A673 (cell line): ENCODE results near the gene MKRN2. TPM values are rescaled to one million over a fixed set of nuclear protein-coding genes. Genes with fewer than 3 reads are reported as not detected.

ENCODE experiments used
- BruUV-seq: library from RNA; stranded (reverse); fragments of 400-500 nt; replicated peaks from 2 replicates; lab custom pipeline; 2021; lab: Mats Ljungman, UMichigan
- CTCF ChIA-PET: fragments of 300-600 bp; sonication (Branson Sonifier 250); formaldehyde crosslinking; loops from one replicate; lab custom pipeline; 2022; ENCODE audit warnings: antibody characterized with exemption; lab: Charles Lee
- POLR2A ChIA-PET: fragments of 300-600 bp; sonication (Branson Sonifier 250); formaldehyde crosslinking; loops from one replicate; lab custom pipeline; 2022; ENCODE audit warnings: antibody characterized with exemption; ENCODE audit not compliant: low non-redundant PET; lab: Charles Lee
- DNase-seq: peaks from one replicate; pipeline ENCODE4 v3.0.0-alpha.2; 2015; ENCODE audit warnings: low spot score
- H3K27ac ChIP-seq: fragments of 200-600 bp; sonication (generic); 2 replicates; pipeline ENCODE4 v1.5.1; 2016; ENCODE audit warnings: mixed run types, low read depth, mild to moderate bottlenecking, mixed read lengths, antibody characterized with exemption, low read length; ENCODE audit not compliant: poor library complexity, severe bottlenecking
- H3K27me3 ChIP-seq: fragments of 200-600 bp; sonication (generic); replicated peaks from 2 replicates; pipeline ENCODE4 v1.6.1; 2017; ENCODE audit warnings: mixed run types, low read depth, mild to moderate bottlenecking, mixed read lengths, antibody characterized with exemption, low read length; ENCODE audit not compliant: insufficient read depth, poor library complexity
- H3K36me3 ChIP-seq: fragments of 200-600 bp; sonication (generic); 2 replicates; pipeline ENCODE4 v1.6.1; 2016; ENCODE audit warnings: mixed run types, mild to moderate bottlenecking, mixed read lengths, antibody characterized with exemption, low read length; ENCODE audit not compliant: insufficient read depth, poor library complexity, severe bottlenecking
- H3K4me1 ChIP-seq: fragments of 200-600 bp; sonication (generic); 2 replicates; pipeline ENCODE4 v1.6.1; 2017; ENCODE audit warnings: mixed run types, mild to moderate bottlenecking, mixed read lengths, antibody characterized with exemption, low read length; ENCODE audit not compliant: insufficient read depth, poor library complexity, severe bottlenecking
- H3K4me3 ChIP-seq: fragments of 200-600 bp; sonication (generic); 2 replicates; pipeline ENCODE4 v1.5.1; 2016; ENCODE audit warnings: low read depth, mixed run types, mild to moderate bottlenecking, mixed read lengths, low read length; ENCODE audit not compliant: poor library complexity, severe bottlenecking
- H3K9me3 ChIP-seq: fragments of 200-600 bp; sonication (generic); 2 replicates; pipeline ENCODE4 v1.6.1; 2016; ENCODE audit warnings: mixed run types, low read depth, mild to moderate bottlenecking, mixed read lengths, antibody characterized with exemption, low read length; ENCODE audit not compliant: poor library complexity, severe bottlenecking
- CTCF ChIP-seq: fragments of 300-800, 200-600 bp; sonication (generic); conservative IDR thresholded peaks from 2 replicates; pipeline ENCODE4 v1.5.1; 2017; ENCODE audit warnings: low read depth, mild to moderate bottlenecking, antibody characterized with exemption, low read length, moderate library complexity, mixed read lengths
- EZH2 ChIP-seq: fragments of 200-600 bp; sonication (generic); IDR thresholded peaks from 2 replicates; pipeline ENCODE4 v1.6.1; 2017; ENCODE audit warnings: borderline replicate concordance, low read depth, mild to moderate bottlenecking, mixed read lengths, antibody characterized with exemption, low read length; ENCODE audit not compliant: poor library complexity, severe bottlenecking
- intact Hi-C: fragments of 100-400 bp; cut with micrococcal nuclease; formaldehyde crosslinking; loops from one replicate; pipeline ENCODE4 v1.10.0; 2022; ENCODE audit not compliant: unreplicated experiment
- total RNA-seq: library from RNA; stranded (reverse); gene quantifications from 2 replicates; pipeline ENCODE4 v1.2.3, GENCODE V29; 2021

Gene MKRN2
- total RNA-seq, 1 experiment from 2014 or later: 47.3 TPM

DNA sequence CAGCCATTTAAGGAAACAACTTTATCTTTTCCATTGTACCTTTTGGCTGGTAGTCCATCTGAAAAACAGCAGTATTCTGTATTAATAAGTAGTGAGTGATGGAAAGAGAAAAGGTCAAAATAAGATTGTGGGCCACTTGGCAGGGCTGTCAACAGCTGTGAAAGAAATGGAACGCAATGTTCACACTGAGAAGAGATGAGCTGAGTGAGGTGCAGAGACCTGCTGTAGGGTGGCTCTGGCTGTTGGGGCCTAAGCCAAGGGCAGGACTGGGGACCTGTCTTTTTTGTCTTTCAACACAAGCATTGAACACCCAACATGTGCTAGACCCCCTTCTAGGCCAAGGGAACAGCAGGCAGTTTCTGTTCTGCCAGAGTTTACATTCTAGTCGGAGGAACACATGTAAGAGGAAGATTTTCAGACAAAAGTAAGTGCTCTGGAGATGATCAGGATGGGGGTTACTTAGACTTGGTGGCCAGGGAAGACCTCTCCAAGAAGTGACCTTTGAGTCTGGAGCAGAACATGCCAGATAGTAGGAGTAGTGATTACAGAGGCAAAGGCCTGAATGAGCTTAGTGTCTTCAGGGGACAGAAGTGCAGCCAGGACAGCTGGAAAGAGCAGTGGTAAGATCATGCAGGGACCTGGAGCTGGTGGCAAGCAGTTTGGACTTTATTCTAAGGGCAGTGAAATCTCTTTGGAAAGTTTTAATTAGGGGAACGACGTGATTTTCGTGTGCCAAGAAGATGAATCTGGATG, 43.0 kb upstream of the MKRN2 start:
- H3K27me3 ChIP-seq: no peaks in the 10 kb centered on the region
- CTCF ChIA-PET: no interaction called here
- no TSS peak for BruUV-seq
- POLR2A ChIA-PET: no interaction called here
- DNase-seq: no peak
- TF ChIP-seq EZH2 (no peak), CTCF (no peak)
- H3K36me3 ChIP-seq: no peaks in the 10 kb centered on the region
- H3K4me3 ChIP-seq: no peak overlapping the region
- no peaks in the 10 kb centered on the region for H3K4me1 ChIP-seq
- intact Hi-C loops: no loop called here
- H3K9me3 ChIP-seq: no peaks in the 10 kb centered on the region
- H3K27ac ChIP-seq: no peak overlapping the region

DNA sequence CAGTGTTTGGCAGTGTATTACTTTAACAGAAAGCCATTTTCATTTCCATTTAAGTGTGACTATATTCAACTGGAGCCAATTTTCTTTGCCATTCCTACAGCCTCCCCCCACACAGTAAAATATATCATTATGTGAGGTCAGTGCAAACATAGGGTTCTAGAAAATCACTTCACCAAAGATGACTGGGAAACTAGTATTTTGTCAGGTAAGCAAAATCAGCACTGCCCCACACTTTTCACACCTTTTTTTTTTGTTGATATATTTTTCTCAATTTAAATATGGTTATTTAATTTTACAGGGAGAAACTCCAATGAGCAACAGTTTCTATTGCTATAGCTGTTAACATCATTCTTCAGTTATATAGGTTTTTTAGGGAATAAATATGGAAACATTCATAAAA, 41.3 kb upstream of the MKRN2 start:
- BruUV-seq: no TSS peak
- no peak for TF ChIP-seq EZH2
- no peak for TF ChIP-seq CTCF
- intact Hi-C loops: no loop called here
- Histone ChIP-seq H3K27me3 (no peaks in the 10 kb centered on the region), H3K4me3 (no peak overlapping the region), H3K9me3 (no peaks in the 10 kb centered on the region), H3K4me1 (no peaks in the 10 kb centered on the region), H3K36me3 (no peaks in the 10 kb centered on the region), H3K27ac (no peak overlapping the region)
- no peak for DNase-seq
- POLR2A ChIA-PET: no interaction called here
- CTCF ChIA-PET: no interaction called here

DNA sequence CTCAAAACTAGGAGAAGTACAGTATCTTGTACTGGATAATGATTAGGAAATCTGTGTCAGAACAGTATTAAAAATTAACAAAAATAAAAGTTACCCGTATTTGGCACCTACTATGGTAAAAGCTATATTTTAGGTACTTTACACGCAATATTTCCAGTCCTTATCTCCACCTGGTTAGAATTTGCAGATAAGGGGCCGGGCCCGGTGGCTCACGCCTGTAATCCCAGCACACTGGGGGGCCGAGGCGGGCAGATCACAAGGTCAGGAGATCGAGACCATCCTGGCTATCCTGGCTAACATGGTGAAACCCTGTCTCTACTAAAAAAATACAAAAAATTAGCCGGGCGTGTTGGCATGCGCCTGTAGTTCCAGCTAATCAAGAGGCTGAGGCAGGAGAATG, 40.0 kb upstream of the MKRN2 start:
- CTCF ChIA-PET: no interaction called here
- Histone ChIP-seq H3K4me1 (no peaks in the 10 kb centered on the region), H3K36me3 (peaks cover 3% of the 10 kb centered on the region), H3K4me3 (no peak overlapping the region), H3K9me3 (no peaks in the 10 kb centered on the region), H3K27ac (no peak overlapping the region), H3K27me3 (no peaks in the 10 kb centered on the region)
- DNase-seq: no peak
- TF ChIP-seq EZH2: no peak
- TF ChIP-seq CTCF: no peak
- intact Hi-C loops: no loop called here
- no TSS peak for BruUV-seq
- POLR2A ChIA-PET: no interaction called here
